NCI-H1930 (cell line): ENCODE results near the gene NOX3.

ENCODE experiments used
- DNase-seq, 2 experiments: peaks; one replicate each; lab custom pipeline; 2025; lab: John Stamatoyannopoulos, UW

The NOX3 gene

DNA sequence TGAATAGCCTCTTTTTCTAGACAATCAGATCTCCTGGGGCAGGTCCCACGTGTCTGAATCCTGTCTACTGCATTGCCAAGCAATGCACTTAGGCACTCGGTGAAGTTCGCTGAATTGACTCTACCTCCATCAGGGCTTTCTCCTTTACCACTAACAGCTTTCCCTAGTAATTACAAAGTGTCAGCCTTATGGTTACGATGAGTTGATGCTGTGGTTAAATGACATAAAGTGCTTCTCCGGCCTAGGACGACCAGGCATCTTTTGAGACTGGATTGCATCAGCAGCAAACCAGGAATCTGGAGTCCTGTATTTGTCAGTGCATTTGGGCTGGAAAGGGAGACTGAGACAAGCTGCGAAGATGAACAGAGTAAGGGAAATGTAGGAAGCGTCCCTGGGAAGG lies 21.5 kb downstream of the NOX3 start:
- no peak for DNase-seq

- DNase-seq: no peak
These were observed 23.3 kb downstream of the NOX3 start for GRCh38 chr6:155432293-155432692.

GRCh38 chr6:155429321-155429893 lies 26.2 kb downstream of the NOX3 start:
- no peak for DNase-seq

- DNase-seq: no peak
These were observed 29.2 kb downstream of the NOX3 start for GRCh38 chr6:155426408-155426945.

DNA sequence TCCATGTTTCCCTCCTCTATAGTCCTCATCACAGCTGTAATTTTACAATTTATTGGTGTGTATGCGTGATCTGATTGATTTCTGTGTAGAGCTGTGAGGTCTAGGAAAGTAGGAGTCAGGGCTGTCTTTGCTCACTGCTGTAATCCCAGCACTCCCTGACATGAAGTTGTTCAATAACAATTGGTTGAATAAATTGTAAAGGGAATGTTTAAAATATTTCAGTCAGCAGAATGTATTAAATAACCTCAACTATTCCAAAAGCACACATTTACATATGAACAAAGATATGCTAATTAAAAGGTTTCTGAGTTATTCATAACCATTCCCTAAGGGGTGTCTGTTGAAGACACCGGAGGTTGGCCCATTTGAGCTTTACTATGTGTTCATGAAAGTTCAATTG lies 31.5 kb downstream of the NOX3 start:
- DNase-seq: no peak

DNA sequence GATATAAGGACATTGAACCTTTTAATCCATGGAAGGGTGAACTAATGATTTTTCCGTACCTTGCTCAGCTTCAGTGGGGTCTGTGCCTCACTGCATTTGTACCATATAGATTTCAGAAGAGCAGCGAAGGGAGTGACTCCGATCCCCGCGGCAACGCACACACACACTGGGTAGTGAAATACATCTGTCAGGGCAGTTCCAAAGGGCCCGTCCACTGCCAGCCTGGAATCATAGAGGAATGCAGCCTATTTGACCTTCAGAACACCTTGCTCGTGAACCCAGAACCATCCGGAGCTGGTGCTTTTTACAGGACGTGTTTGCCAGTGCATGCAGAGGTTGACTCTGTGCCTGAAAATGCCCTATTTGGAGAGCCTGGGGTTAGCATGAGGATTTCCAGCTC lies 33.0 kb downstream of the NOX3 start:
- DNase-seq: no peak

GRCh38 chr6:155420492-155420891 lies 35.1 kb downstream of the NOX3 start:
- no peak for DNase-seq

DNA sequence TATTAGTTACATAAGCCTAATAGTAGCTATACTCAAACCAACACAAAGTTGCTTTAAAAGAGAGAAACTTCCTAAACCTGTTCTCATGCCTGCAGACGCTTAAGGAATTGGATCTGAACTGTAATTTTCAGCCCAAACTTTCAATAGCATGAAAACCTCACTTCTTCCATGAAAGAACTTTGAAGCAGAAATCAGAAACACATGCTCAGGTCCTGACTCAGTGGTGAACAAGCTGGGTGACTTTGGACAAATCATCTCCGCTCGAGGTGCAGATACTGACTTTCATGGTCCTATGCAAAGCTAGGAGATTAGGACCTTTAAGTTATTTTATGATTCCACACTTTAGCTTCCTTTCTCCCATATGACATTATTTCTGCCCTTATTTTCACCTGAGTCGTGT lies 36.5 kb downstream of the NOX3 start:
- DNase-seq: no peak

DNA sequence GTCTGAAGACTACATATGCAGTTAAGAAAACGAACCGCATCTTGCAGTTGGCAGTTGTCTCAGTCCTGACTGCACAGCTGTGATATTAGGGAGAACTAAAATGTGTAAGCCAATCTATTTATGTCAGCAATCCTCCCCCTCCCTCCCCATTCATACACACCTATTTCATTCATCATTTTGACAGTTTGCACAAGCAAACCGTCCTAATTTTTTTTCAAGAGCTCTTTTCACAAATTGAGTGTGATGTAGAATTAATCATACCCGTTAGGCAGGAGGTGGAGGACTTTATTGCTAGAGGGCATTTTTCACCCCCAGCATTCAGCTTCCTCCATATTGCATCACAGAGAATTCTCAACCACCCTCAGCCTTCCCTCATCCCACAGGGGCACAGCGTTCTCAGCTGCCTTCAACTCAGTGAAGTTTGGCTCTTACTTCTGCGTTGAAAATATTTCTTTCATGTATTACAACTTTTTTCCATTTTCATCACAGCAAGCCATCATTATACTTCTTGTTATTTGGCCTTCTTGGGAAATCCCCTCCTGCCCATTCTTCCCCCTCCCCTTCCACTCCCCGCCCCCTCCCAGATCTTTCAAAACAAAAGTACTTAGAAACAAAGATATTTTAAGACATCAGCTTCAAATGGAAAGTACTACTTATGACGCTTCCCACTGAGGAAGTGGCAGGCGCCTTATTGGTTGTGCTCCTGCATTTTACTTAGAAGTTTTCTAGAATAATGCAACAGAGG lies 37.5 kb downstream of the NOX3 start:
- no peak for DNase-seq

DNA sequence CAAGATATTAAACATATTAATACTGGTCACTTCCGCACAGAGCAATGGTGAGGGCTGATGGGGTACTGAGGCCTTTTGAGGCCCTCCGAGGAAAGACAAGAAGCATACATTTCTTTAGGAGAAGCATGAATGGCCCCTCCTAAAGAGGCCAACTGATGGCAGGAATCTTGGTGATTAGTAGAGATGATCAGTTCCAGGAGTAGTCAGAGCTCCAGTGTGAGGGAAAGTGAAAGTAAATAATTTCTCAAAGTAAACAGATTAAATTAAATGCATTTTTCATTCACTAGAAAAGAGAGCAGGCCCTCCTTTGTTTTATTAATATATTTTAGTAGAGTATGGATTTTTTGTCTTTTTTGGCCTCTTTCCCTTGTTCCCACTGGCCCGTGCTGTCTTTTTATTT lies 38.2 kb downstream of the NOX3 start:
- DNase-seq: no peak

- DNase-seq: no peak
These were observed 39.7 kb downstream of the NOX3 start for GRCh38 chr6:155415953-155416352.

DNA sequence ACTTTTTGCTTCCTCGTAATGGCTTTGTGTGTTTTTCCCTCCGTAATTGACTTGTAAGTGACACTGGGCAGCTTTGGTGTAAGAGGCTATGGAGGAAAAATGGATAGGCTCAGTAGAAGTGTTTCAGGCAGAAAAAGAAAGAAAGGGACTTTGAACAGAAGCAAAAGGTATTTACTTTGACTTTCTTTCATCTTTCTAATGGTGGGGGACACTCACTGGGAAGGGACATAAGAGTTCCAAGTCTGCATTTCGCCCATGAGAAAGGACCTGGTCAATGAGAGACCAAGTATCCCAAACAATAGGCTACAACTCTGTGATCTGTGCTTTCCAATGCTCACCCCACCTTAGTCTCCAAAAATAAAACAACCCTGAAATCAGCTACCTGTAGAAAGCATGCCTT lies 41.6 kb downstream of the NOX3 start:
- DNase-seq: no peak

GRCh38 chr6:155412335-155412734 lies 43.3 kb downstream of the NOX3 start:
- DNase-seq: no peak

- DNase-seq: peak in 1 of 2 experiments; percentile 2
These were observed 44.2 kb downstream of the NOX3 start for GRCh38 chr6:155411154-155412052.

- DNase-seq: no peak
These were observed 46.2 kb downstream of the NOX3 start for GRCh38 chr6:155409391-155409790.

GRCh38 chr6:155408981-155409380 lies 46.7 kb downstream of the NOX3 start:
- no peak for DNase-seq

DNA sequence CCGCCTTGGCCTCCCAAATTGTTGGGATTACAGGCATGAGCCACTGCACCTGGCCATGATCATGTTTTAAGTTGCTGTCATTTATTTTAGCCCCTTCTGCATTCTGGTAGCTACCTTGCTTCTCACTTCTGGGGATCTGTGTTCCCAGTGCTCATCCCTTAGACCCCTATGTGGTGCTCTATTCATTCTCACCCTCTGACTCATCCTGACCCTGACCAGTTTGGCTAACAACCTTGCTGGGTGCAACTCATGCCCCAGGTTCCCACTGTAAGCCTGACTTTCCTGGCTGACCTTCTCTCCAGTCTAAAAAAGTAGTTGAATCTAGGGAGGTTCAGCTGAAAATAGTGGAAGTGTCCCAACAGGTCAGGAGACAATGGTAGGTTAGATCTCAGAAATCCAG lies 47.4 kb downstream of the NOX3 start:
- no peak for DNase-seq

DNA sequence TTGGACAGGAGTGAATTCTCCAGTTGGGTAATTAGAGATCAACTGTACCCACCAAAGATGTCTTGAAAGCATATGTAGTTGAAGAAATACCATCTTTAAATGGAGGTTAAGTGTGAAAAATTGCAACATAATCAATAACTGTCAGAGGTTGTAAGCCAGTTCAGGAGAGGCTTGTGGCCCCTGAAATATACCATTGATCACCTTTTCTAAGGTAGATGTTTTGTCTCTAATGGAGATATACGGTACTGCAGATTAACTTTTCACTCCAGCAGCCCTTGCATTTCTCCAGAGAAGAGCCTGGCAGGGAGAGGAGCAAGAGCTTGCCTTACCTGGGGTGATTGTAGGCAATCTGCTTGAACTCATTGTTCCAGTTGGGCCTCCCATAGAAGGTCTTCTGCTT lies 48.8 kb downstream of the NOX3 start:
- no peak for DNase-seq

GRCh38 chr6:155404937-155405336 lies 50.7 kb downstream of the NOX3 start:
- no peak for DNase-seq

GRCh38 chr6:155402656-155403304 lies 52.9 kb downstream of the NOX3 start:
- DNase-seq: no peak

DNA sequence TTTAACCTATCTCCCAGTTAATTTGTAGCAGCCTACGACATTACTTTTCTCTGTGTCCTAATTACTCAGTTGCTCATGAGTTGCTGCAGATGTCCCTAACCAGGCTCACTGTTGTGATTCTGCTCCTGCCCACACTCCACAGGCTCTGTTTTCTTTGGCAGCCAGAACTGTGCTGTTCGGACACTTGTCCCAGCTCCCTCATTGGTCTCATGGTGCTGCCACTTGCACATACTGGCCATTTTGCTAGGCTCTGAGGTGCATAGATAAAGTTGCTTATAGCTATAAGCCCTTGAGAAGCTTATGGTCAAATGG lies 55.0 kb downstream of the NOX3 start:
- no peak for DNase-seq
